DOHH2 (cell line): ENCODE results near the gene COL4A2.

Source experiments
- H3F3A ChIP-seq: fragments of 200-600 bp; sonication (generic), shearing (Covaris generic); 2 replicates; pipeline ENCODE4 v1.6.0; 2016; ENCODE audit warnings: antibody characterized with exemption, mild to moderate bottlenecking; ENCODE audit not compliant: control insufficient read depth, insufficient read depth
- H3K27ac ChIP-seq: fragments of 200-600 bp; sonication (generic); 2 replicates; pipeline ENCODE4 v1.5.1; 2014; ENCODE audit warnings: low read depth, mild to moderate bottlenecking, low read length, moderate library complexity
- H3K27me3 ChIP-seq: fragments of 200-600 bp; sonication (generic); 2 replicates; pipeline ENCODE4 v1.6.1; 2014; ENCODE audit warnings: mild to moderate bottlenecking, low read length, mixed read lengths; ENCODE audit not compliant: control insufficient read depth
- H3K36me3 ChIP-seq: fragments of 200-600 bp; sonication (generic); 2 replicates; pipeline ENCODE4 v1.6.1; 2014; ENCODE audit warnings: mild to moderate bottlenecking, low read length, moderate library complexity, mixed read lengths; ENCODE audit not compliant: control insufficient read depth
- H3K4me1 ChIP-seq: fragments of 200-600 bp; sonication (generic); 2 replicates; pipeline ENCODE4 v1.6.1; 2014; ENCODE audit warnings: mild to moderate bottlenecking, low read length, mixed read lengths; ENCODE audit not compliant: control insufficient read depth
- H3K4me2 ChIP-seq: fragments of 200-600 bp; sonication (generic); 2 replicates; pipeline ENCODE4 v1.6.0; 2014; ENCODE audit warnings: mild to moderate bottlenecking, low read length, moderate library complexity
- H3K4me3 ChIP-seq: fragments of 200-600 bp; sonication (generic); 2 replicates; pipeline ENCODE4 v1.5.1; 2014; ENCODE audit warnings: mild to moderate bottlenecking, low read length, mixed read lengths
- H3K79me2 ChIP-seq: fragments of 200-600 bp; sonication (generic); 2 replicates; pipeline ENCODE4 v1.6.1; 2014; ENCODE audit warnings: mild to moderate bottlenecking, low read length, mixed read lengths; ENCODE audit not compliant: control insufficient read depth
- H3K9me2 ChIP-seq: fragments of 200-600 bp; sonication (generic); replicated peaks from 2 replicates; pipeline ENCODE4 v1.6.1; 2014; ENCODE audit warnings: mild to moderate bottlenecking, low read length, mixed read lengths; ENCODE audit not compliant: control insufficient read depth
- H3K9me3 ChIP-seq: fragments of 200-600 bp; sonication (generic); 2 replicates; pipeline ENCODE4 v1.6.1; 2014; ENCODE audit warnings: antibody characterized with exemption, low read length, mixed read lengths; ENCODE audit not compliant: control insufficient read depth, insufficient read depth
- H4K20me1 ChIP-seq: fragments of 200-600 bp; sonication (generic); 2 replicates; pipeline ENCODE4 v1.6.0; 2014; ENCODE audit warnings: low read depth, mild to moderate bottlenecking, antibody characterized with exemption, low read length, moderate library complexity; ENCODE audit not compliant: control insufficient read depth, insufficient read depth
- EZH2phosphoT487 ChIP-seq: fragments of 200-600 bp; sonication (generic); IDR thresholded peaks from 2 replicates; pipeline ENCODE4 v1.6.1; 2017; ENCODE audit warnings: borderline replicate concordance, mild to moderate bottlenecking, antibody characterized with exemption, low read length, moderate library complexity, mixed read lengths
- TF ChIP-seq, protein P1 (sequence below): fragments of 200-600 bp; sonication (generic); IDR thresholded peaks from one replicate; pipeline ENCODE4 v1.5.1; 2014; ENCODE audit warnings: antibody characterized with exemption, mild to moderate bottlenecking, low read depth, low read length; ENCODE audit not compliant: poor library complexity, severe bottlenecking

The COL4A2 gene

DNA sequence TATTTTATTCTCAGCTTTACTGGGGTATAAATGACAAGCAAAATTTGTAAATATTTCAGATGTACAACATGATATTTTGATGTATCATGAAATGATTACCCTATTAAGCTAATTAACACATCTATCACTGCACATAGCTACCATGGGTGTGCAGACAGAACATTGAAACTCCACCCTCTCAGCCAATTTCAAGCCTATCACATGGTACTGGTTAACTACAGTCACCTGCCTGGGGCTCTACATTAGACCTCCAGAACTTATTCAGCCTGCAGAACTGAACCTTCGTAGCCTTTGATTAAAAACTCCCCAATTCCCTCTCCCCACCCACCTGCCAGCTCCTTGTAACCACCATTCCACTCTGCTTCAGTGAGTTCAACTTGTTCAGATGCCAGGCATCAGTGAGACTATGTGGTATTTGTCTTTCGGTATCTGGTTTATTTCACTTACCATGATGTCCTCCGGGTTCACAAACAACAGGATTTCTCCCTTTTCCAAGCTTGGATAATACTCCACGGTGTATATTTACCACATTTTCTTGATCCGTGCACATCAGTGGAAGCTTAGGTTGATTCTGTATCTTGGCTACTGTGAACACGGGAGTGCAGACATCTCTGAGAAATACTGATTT is 235.2 kb downstream of the COL4A2 start:
- Histone ChIP-seq H3K79me2 (no peaks in the 10 kb centered on the region), H3K27ac (no peak overlapping the region), H3K4me1 (no peaks in the 10 kb centered on the region), H3K4me2 (no peak overlapping the region), H3K4me3 (no peak overlapping the region), H3F3A (no peaks in the 10 kb centered on the region), H4K20me1 (no peaks in the 10 kb centered on the region), H3K9me2 (no peaks in the 10 kb centered on the region), H3K36me3 (no peaks in the 10 kb centered on the region), H3K27me3 (no peaks in the 10 kb centered on the region), H3K9me3 (no peaks in the 10 kb centered on the region)
- no peak for TF ChIP-seq EZH2phosphoT487
- TF ChIP-seq, protein P1, sequence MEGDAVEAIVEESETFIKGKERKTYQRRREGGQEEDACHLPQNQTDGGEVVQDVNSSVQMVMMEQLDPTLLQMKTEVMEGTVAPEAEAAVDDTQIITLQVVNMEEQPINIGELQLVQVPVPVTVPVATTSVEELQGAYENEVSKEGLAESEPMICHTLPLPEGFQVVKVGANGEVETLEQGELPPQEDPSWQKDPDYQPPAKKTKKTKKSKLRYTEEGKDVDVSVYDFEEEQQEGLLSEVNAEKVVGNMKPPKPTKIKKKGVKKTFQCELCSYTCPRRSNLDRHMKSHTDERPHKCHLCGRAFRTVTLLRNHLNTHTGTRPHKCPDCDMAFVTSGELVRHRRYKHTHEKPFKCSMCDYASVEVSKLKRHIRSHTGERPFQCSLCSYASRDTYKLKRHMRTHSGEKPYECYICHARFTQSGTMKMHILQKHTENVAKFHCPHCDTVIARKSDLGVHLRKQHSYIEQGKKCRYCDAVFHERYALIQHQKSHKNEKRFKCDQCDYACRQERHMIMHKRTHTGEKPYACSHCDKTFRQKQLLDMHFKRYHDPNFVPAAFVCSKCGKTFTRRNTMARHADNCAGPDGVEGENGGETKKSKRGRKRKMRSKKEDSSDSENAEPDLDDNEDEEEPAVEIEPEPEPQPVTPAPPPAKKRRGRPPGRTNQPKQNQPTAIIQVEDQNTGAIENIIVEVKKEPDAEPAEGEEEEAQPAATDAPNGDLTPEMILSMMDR, result no peak

DNA sequence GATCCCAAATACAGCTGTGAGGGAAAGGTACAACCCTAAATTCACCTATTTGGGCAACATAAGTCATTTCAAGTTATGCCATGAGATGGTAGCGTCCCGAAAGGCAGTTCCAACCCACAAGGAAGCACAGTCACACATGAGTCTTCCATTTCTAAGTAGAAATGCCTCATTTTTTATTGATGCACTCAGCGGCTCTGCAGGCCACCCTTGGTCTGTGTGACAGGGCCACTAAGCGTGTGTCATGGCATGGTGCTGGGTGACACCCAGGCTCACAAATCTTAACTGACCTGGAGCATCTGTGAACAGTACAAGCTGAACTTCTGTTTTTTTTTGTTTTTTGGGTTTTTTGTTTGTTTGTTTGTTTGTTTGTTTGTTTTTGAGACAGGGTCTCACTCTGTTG is 239.3 kb downstream of the COL4A2 start:
- H3K9me2 ChIP-seq, result no peaks in the 10 kb centered on the region
- H3K79me2 ChIP-seq, result no peaks in the 10 kb centered on the region
- no peak overlapping the region for H3K27ac ChIP-seq
- no peaks in the 10 kb centered on the region for H3K4me1 ChIP-seq
- no peaks in the 10 kb centered on the region for H4K20me1 ChIP-seq
- H3K4me2 ChIP-seq, result no peak overlapping the region
- no peaks in the 10 kb centered on the region for H3K36me3 ChIP-seq
- TF ChIP-seq EZH2phosphoT487, result no peak
- TF ChIP-seq, protein P1, result no peak
- H3K27me3 ChIP-seq, result no peaks in the 10 kb centered on the region
- no peak overlapping the region for H3K4me3 ChIP-seq
- no peaks in the 10 kb centered on the region for H3K9me3 ChIP-seq
- H3F3A ChIP-seq, result no peaks in the 10 kb centered on the region

DNA sequence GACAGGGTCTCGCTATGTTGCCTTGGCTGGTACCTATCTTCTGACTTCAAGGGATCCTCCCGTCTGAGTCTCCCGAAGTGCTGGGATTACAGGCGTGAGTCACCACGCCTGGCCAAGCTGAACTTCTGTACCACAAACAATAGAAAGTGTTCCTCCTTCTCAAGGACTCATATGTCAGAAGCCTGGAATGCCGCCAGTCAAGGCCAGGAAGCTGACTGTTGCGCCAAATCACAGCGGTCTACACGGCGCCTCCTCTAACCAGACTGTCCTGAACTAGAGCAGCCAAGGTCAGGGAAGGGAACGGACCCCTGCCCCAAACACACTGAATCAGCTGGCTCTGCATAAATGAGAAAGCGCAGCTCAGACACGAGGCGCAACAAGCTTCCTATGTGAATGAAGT is 239.8 kb downstream of the COL4A2 start:
- no peaks in the 10 kb centered on the region for H3K79me2 ChIP-seq
- no peaks in the 10 kb centered on the region for H3K27me3 ChIP-seq
- no peak overlapping the region for H3K4me3 ChIP-seq
- TF ChIP-seq, protein P1, result no peak
- no peak for TF ChIP-seq EZH2phosphoT487
- H3K27ac ChIP-seq, result no peak overlapping the region
- H3K4me1 ChIP-seq, result no peaks in the 10 kb centered on the region
- no peaks in the 10 kb centered on the region for H4K20me1 ChIP-seq
- H3K36me3 ChIP-seq, result no peaks in the 10 kb centered on the region
- H3K9me3 ChIP-seq, result no peaks in the 10 kb centered on the region
- no peak overlapping the region for H3K4me2 ChIP-seq
- H3F3A ChIP-seq, result no peaks in the 10 kb centered on the region
- H3K9me2 ChIP-seq, result no peaks in the 10 kb centered on the region
